Left lung (tissue), 10 donors: ENCODE measurements around the gene NADK2. TPM values are rescaled to one million over a fixed set of nuclear protein-coding genes. Genes with fewer than 3 reads are reported as not detected.

Experiments
- ATAC-seq: fragments of 200-7000 bp; cut with Tn5 transposase; one replicate; pipeline ENCODE4 v1.9.1; 2020; ENCODE audit warnings: moderate library complexity
- DNase-seq, 4 donors: peaks; one replicate each; pipeline ENCODE4 v3.0.0-alpha.2; 2013 to 2020
- H3K27ac ChIP-seq, 2 donors: fragments of 200-600 bp; sonication (generic) in 1 of 2; one replicate each; pipeline versions ENCODE4 v1.5.0 to v1.8.0; 2020 to 2021
- H3K27me3 ChIP-seq, 2 donors: fragments of 200-600 bp; sonication (generic) in 1 of 2; one replicate each; pipeline versions ENCODE4 v1.5.0 to v1.8.0; 2020 to 2021
- H3K36me3 ChIP-seq, 2 donors: fragments of 200-600 bp; sonication (generic) in 1 of 2; one replicate each; pipeline versions ENCODE4 v1.5.0 to v1.8.0; 2020 to 2021
- H3K4me1 ChIP-seq, 2 donors: fragments of 200-600 bp; one replicate each; pipeline ENCODE4 v1.8.0; 2021
- H3K4me3 ChIP-seq, 2 donors: fragments of 200-600 bp; sonication (generic) in 1 of 2; one replicate each; pipeline versions ENCODE4 v1.5.0 to v1.8.0; 2020 to 2021; ENCODE audit warnings: mild to moderate bottlenecking in 1 of 2
- H3K9me3 ChIP-seq, 2 donors: fragments of 200-600 bp; sonication (generic) in 1 of 2; one replicate each; pipeline versions ENCODE4 v1.5.0 to v1.8.0; 2020 to 2021
- intact Hi-C, 2 donors: fragments of 100-400 bp; cut with DNase I; formaldehyde crosslinking; loops; one replicate each; pipeline versions ENCODE4 v1.11.2 to v1.14.2; 2022
- polyA plus RNA-seq, 6 donors: library from polyadenylated mRNA; unstranded; fragments of 120-200 nt; gene quantifications; one replicate each; pipeline ENCODE4 v1.2.1, GENCODE V29; 2013; ENCODE audit not compliant: insufficient read length in 6 of 6
- total RNA-seq, 2 donors: library from RNA; stranded (reverse); fragmentation: NEBNext Ultra II Directional; extraction: Animal tissue kit (Norgen Biotek cat#: 25700); gene quantifications; one replicate each; pipeline ENCODE4 v1.2.1, GENCODE V29; 2021
- TF ChIP-seq, protein P1 (sequence below), 2 donors: fragments of 200-600 bp; sonication (generic) in 1 of 2; IDR thresholded peaks; one replicate each; pipeline versions ENCODE4 v1.5.0 to v1.8.0; 2021; ENCODE audit warnings: antibody characterized with exemption in 2 of 2
- donor health status: DM: no; HTN: yes; CAD: no.
- donor health status: DM: no; HTN: no; CAD: no.

The NADK2 gene
- total and polyA plus RNA-seq, 8 donors, result 23.8 to 57.2 (median 47.8) TPM

- TF ChIP-seq, protein P1, sequence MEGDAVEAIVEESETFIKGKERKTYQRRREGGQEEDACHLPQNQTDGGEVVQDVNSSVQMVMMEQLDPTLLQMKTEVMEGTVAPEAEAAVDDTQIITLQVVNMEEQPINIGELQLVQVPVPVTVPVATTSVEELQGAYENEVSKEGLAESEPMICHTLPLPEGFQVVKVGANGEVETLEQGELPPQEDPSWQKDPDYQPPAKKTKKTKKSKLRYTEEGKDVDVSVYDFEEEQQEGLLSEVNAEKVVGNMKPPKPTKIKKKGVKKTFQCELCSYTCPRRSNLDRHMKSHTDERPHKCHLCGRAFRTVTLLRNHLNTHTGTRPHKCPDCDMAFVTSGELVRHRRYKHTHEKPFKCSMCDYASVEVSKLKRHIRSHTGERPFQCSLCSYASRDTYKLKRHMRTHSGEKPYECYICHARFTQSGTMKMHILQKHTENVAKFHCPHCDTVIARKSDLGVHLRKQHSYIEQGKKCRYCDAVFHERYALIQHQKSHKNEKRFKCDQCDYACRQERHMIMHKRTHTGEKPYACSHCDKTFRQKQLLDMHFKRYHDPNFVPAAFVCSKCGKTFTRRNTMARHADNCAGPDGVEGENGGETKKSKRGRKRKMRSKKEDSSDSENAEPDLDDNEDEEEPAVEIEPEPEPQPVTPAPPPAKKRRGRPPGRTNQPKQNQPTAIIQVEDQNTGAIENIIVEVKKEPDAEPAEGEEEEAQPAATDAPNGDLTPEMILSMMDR (IDR thresholded peaks at IDR 0.05), result no peak
- Histone ChIP-seq H3K27ac (no peak overlapping the region), H3K9me3 (no peaks in the 10 kb centered on the region), H3K36me3 (peaks cover 0 to 47% of the 10 kb centered on the region in 2 donors), H3K4me3 (no peak overlapping the region), H3K27me3 (no peaks in the 10 kb centered on the region), H3K4me1 (no peaks in the 10 kb centered on the region)
- ATAC-seq, result no peak
- intact Hi-C loops, result no loop called here
- no peak for DNase-seq
Observed at GRCh38 chr5:36209664-36210063, 32.1 kb downstream of the NADK2 start.

DNA sequence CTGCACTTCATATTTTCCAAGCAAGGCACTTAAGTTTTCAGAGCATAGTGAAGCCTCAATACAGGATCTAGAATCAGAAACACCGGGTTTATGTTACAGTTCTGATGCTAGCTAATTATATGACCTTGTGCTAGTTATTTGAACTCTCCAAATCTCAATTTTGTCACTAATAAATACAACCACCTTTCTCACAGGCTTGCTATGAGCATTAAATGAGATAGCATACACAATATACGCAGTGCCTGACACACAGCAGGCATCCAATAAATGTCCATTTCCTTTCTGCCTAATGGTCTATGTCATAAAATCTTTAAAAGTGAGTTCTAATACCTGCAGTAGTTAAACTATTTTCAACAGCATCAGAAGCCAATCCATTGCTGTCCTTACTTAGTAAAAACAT is 32.9 kb downstream of the NADK2 start:
- Histone ChIP-seq H3K9me3 (no peaks in the 10 kb centered on the region), H3K36me3 (peaks cover 0 to 41% of the 10 kb centered on the region in 2 donors), H3K4me3 (no peak overlapping the region), H3K4me1 (no peaks in the 10 kb centered on the region), H3K27ac (no peak overlapping the region), H3K27me3 (no peaks in the 10 kb centered on the region)
- intact Hi-C loops, result no loop called here
- ATAC-seq (no peak), DNase-seq (no peak)
- TF ChIP-seq, protein P1 (IDR thresholded peaks at IDR 0.05), result no peak

GRCh38 chr5:36206913-36207312 is 34.8 kb downstream of the NADK2 start:
- intact Hi-C loops, result no loop called here
- Histone ChIP-seq H3K36me3 (peaks cover 0 to 44% of the 10 kb centered on the region in 2 donors), H3K27ac (no peak overlapping the region), H3K4me3 (no peak overlapping the region), H3K4me1 (peaks cover 0 to 5% of the 10 kb centered on the region in 2 donors), H3K9me3 (no peaks in the 10 kb centered on the region), H3K27me3 (no peaks in the 10 kb centered on the region)
- no peak for DNase-seq
- ATAC-seq, result no peak
- TF ChIP-seq, protein P1 (IDR thresholded peaks at IDR 0.05), result no peak

GRCh38 chr5:36205329-36205728 is 36.4 kb downstream of the NADK2 start:
- intact Hi-C loops, result no loop called here
- ATAC-seq, result no peak
- H3K27me3 ChIP-seq, result no peaks in the 10 kb centered on the region

GRCh38 chr5:36202521-36202961 is 39.2 kb downstream of the NADK2 start:
- Histone ChIP-seq H3K27me3 (no peaks in the 10 kb centered on the region), H3K36me3 (peaks cover 0 to 41% of the 10 kb centered on the region in 2 donors), H3K9me3 (no peaks in the 10 kb centered on the region), H3K4me1 (peaks cover 0 to 5% of the 10 kb centered on the region in 2 donors), H3K27ac (no peak overlapping the region), H3K4me3 (no peak overlapping the region)
- DNase-seq (no peak), ATAC-seq (peak; percentile 76)
- intact Hi-C loops, result no loop called here
- TF ChIP-seq, protein P1 (IDR thresholded peaks at IDR 0.05), result no peak

More at GRCh38 chr5:36205329-36205728, 36.4 kb downstream of the NADK2 start:
- H3K4me3 ChIP-seq, result no peak overlapping the region
- TF ChIP-seq, protein P1 (IDR thresholded peaks at IDR 0.05), result no peak
- peaks cover 0 to 39% of the 10 kb centered on the region in 2 donors for H3K36me3 ChIP-seq
- peaks cover 0 to 5% of the 10 kb centered on the region in 2 donors for H3K4me1 ChIP-seq
- H3K9me3 ChIP-seq, result no peaks in the 10 kb centered on the region
- no peak overlapping the region for H3K27ac ChIP-seq
- DNase-seq, result no peak
